SJSA1 (cell line): ENCODE data around the gene CYP2A6. TPM values are rescaled to one million over a fixed set of nuclear protein-coding genes. Genes with fewer than 3 reads are reported as not detected.
"Not testable (repeated sequence)": the region's sequence is repeated elsewhere in the genome, so short reads cannot be mapped to it uniquely, and the experiment has no call there.

Experiments used
- DNase-seq, 2 experiments: peaks; one replicate each; pipeline ENCODE4 v3.0.0-alpha.2; 2015 to 2020; ENCODE audit warnings: low spot score in 2 of 2, low read depth in 1 of 2
- H3K27ac ChIP-seq: fragments of 250-450 bp; sonication (Bioruptor Pico); 2 replicates; pipeline ENCODE4 v1.5.1; 2020; ENCODE audit warnings: mild to moderate bottlenecking, moderate library complexity
- H3K27me3 ChIP-seq: fragments of 250-450 bp; sonication (Bioruptor Pico); replicated peaks from 2 replicates; pipeline ENCODE4 v1.5.1; 2020; ENCODE audit warnings: mild to moderate bottlenecking, moderate library complexity
- H3K36me3 ChIP-seq: fragments of 250-450 bp; sonication (Bioruptor Pico); 2 replicates; pipeline ENCODE4 v1.5.1; 2020; ENCODE audit warnings: mild to moderate bottlenecking
- H3K4me1 ChIP-seq: fragments of 250-450 bp; sonication (Bioruptor Pico); replicated peaks from 2 replicates; pipeline ENCODE4 v1.6.1; 2021; ENCODE audit warnings: mild to moderate bottlenecking
- H3K4me3 ChIP-seq: fragments of 250-450 bp; sonication (Bioruptor Pico); 2 replicates; pipeline ENCODE4 v1.5.1; 2020; ENCODE audit warnings: mild to moderate bottlenecking
- H3K9me3 ChIP-seq: fragments of 250-450 bp; sonication (Bioruptor Pico); replicated peaks from 2 replicates; pipeline ENCODE4 v1.5.1; 2020; ENCODE audit warnings: mild to moderate bottlenecking
- total RNA-seq: library from RNA; depleted of rRNA; stranded (reverse); fragments of >200 nt; shearing (Covaris generic); gene quantifications from 2 replicates; pipeline ENCODE4 v1.2.3, GENCODE V29; 2014

CYP2A6 gene
- total RNA-seq, 1 experiment from 2014 or later = not detected

- H3K4me3 ChIP-seq, H3K36me3 ChIP-seq, H3K4me1 ChIP-seq, H3K27me3 ChIP-seq, DNase-seq, H3K27ac ChIP-seq, H3K9me3 ChIP-seq: not testable (repeated sequence)
Observed at GRCh38 chr19:40832431-40832790, 17.8 kb downstream of the CYP2A6 start.

DNA sequence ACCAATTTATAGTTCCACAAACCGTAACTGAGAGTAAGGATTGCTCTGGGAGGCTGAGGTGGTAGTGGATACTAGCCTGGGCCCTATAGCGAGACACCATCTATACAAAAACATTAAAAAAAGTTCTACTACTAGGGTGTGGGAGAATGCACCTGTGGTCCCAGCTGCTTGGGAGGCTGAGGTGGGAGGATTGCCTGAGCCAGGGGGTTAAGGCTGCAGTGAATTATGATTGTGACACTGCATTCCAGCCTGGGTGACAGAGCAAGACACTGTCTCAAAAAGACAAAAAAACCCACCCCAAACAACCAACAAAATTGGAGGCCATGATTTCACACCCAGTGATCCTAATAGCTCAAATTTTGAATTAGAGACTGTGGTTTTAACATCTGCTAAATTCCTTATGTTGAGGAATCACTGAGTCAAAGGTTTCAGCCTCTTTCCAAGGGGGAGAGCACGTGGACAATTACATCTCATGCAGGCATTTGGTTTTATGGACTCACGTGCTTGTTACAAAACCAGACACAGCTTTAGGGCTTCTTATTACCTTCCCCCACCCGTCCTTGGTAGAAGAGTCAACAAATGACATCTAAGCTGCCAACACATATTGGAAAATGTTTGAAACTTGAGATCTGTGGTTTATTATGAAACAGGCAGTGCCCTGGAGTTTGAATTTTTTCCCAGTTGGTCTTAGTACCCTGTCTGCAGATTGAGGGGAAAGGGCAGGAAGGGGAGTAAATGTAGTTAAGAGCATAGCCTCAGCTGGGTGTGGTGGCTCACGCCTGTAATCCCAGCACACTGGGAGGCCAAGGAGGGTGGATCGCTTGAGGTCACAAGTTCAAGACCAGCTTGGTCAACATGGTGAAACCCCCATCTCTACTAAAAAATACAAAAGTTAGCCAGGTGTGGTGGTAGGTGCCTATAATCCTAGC lies 18.5 kb downstream of the CYP2A6 start:
- Histone ChIP-seq H3K4me1 (no peaks in the 10 kb centered on the region), H3K27ac (no peak overlapping the region), H3K4me3 (no peak overlapping the region), H3K27me3 (0 out of 2 replicates have a peak, but pooled peaks cover 2% of the 10 kb centered on the region), H3K36me3 (no peaks in the 10 kb centered on the region), H3K9me3 (no peaks in the 10 kb centered on the region)
- peak in 1 of 2 experiments; percentile 16 for DNase-seq

DNA sequence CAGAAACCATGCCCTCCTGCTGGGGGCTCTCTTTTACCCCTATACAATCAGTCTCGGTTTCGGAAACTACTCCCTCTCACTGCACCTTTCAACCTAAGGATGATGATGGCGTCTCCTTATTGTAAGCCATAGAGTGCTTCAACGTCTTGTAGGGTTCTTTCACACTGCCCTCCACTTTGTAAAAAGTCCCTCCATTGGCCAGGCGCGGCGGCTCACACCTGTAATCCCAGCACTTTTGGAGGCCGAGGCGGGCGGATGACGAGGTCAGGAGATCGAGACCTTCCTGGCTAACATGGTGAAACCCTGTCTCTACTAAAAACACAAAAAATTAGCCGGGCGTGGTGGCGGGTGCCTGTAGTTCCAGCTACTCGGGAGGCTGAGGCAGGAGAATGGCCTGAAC lies 19.5 kb downstream of the CYP2A6 start:
- H3K9me3 ChIP-seq, H3K36me3 ChIP-seq, H3K27ac ChIP-seq, H3K27me3 ChIP-seq, DNase-seq, H3K4me3 ChIP-seq, H3K4me1 ChIP-seq: not testable (repeated sequence)

GRCh38 chr19:40829205-40829604 lies 21.0 kb downstream of the CYP2A6 start:
- H3K4me3 ChIP-seq = no peak overlapping the region
- H3K36me3 ChIP-seq = no peaks in the 10 kb centered on the region
- H3K27me3 ChIP-seq = no peaks in the 10 kb centered on the region
- DNase-seq = no peak
- H3K27ac ChIP-seq = no peak overlapping the region
- H3K9me3 ChIP-seq = no peaks in the 10 kb centered on the region
- H3K4me1 ChIP-seq = no peaks in the 10 kb centered on the region

DNA sequence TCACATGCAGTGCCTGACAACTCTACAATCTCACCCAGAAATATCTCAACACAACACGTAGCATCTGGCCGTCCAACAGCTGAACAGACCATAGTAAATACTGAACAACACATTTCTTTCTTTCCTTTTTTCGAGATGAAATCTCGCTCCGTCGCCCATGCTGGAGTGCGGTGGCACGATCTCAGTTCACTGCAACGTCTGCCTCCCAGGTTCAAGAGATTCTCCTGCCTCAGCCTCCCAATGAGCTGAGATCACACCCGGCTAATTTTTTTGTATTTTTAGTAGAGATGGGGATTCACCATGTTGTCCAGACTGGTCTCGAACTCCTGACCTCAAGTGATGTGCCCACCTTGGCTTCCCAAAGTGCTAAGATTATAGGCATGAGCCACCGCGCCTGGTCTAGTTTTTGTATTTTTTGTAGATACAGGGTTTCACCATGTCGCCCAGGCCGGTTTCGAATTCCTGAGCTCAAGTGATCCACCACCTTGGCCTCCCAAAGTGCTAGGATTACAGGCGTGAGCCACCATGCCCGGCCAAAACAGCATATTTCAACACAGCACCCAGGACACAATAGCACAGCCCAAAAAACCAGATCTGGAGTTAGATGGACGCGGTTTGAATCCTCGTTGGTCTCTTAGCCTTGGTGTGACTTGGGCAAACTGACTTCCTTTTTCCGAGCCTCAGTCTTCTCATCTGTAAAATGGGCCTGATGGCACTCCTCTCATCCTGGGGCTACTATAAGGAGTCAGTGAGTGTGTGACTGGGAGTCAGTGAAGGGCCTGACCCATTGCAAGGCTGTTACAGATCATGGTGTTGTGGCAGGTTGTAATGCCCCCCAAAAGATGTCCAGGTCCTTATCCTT lies 22.6 kb downstream of the CYP2A6 start:
- H3K27ac ChIP-seq = no peak overlapping the region

GRCh38 chr19:40826699-40827385 lies 23.4 kb downstream of the CYP2A6 start:
- H3K4me1 ChIP-seq, H3K36me3 ChIP-seq, H3K9me3 ChIP-seq, DNase-seq, H3K4me3 ChIP-seq, H3K27ac ChIP-seq, H3K27me3 ChIP-seq: not testable (repeated sequence)

More for the DNA sequence above, 22.6 kb downstream of the CYP2A6 start:
- H3K4me3 ChIP-seq = no peak overlapping the region
- no peaks in the 10 kb centered on the region for H3K27me3 ChIP-seq
- no peaks in the 10 kb centered on the region for H3K9me3 ChIP-seq
- H3K4me1 ChIP-seq = no peaks in the 10 kb centered on the region
- H3K36me3 ChIP-seq = no peaks in the 10 kb centered on the region
- DNase-seq = no peak

DNA sequence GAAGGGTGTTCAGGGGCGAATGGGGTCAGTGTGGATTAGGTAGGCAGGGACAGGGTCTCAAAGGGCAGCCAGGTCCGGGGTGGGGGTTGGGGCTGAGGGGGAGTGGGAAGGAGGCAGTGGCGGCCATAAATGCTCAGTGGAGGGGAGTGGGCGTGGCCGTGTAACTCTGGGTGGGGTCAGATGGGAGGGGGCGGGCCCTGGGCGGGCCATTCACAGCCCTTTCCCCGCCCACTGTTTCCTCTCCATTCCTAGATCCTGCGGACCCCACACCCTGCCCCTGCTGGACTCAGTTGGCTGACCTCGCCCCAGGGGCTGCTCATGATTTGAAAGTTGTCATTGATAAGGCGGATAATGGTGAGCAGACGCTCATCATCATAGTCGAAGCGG lies 23.9 kb downstream of the CYP2A6 start:
- not testable (repeated sequence) for H3K9me3 ChIP-seq, H3K4me1 ChIP-seq, H3K36me3 ChIP-seq, DNase-seq, H3K27ac ChIP-seq, H3K27me3 ChIP-seq, H3K4me3 ChIP-seq

GRCh38 chr19:40825460-40826095 lies 24.7 kb downstream of the CYP2A6 start:
- not testable (repeated sequence) for H3K27ac ChIP-seq, H3K4me1 ChIP-seq, H3K9me3 ChIP-seq, H3K36me3 ChIP-seq, H3K27me3 ChIP-seq, H3K4me3 ChIP-seq
- DNase-seq = peak in 1 of 2 experiments; percentile 12

GRCh38 chr19:40824916-40825315 lies 25.3 kb downstream of the CYP2A6 start:
- not testable (repeated sequence) for H3K36me3 ChIP-seq, H3K27ac ChIP-seq, H3K27me3 ChIP-seq, H3K9me3 ChIP-seq, H3K4me3 ChIP-seq, H3K4me1 ChIP-seq
- peak in 1 of 2 experiments; percentile 36 for DNase-seq

GRCh38 chr19:40822704-40823553 lies 27.3 kb downstream of the CYP2A6 start:
- H3K4me1 ChIP-seq, H3K9me3 ChIP-seq, H3K27me3 ChIP-seq, H3K27ac ChIP-seq, H3K4me3 ChIP-seq, H3K36me3 ChIP-seq: not testable (repeated sequence)
- DNase-seq = peak in 1 of 2 experiments; percentile 16

- peak in 1 of 2 experiments; percentile 37 for DNase-seq
- Histone ChIP-seq H3K27ac (no peak overlapping the region), H3K4me1 (no peaks in the 10 kb centered on the region; the same call in 1 of the 2 replicates), H3K36me3 (no peaks in the 10 kb centered on the region), H3K27me3 (no peaks in the 10 kb centered on the region), H3K4me3 (no peak overlapping the region), H3K9me3 (no peaks in the 10 kb centered on the region)
Observed at GRCh38 chr19:40822161-40822560, 28.1 kb downstream of the CYP2A6 start.

DNA sequence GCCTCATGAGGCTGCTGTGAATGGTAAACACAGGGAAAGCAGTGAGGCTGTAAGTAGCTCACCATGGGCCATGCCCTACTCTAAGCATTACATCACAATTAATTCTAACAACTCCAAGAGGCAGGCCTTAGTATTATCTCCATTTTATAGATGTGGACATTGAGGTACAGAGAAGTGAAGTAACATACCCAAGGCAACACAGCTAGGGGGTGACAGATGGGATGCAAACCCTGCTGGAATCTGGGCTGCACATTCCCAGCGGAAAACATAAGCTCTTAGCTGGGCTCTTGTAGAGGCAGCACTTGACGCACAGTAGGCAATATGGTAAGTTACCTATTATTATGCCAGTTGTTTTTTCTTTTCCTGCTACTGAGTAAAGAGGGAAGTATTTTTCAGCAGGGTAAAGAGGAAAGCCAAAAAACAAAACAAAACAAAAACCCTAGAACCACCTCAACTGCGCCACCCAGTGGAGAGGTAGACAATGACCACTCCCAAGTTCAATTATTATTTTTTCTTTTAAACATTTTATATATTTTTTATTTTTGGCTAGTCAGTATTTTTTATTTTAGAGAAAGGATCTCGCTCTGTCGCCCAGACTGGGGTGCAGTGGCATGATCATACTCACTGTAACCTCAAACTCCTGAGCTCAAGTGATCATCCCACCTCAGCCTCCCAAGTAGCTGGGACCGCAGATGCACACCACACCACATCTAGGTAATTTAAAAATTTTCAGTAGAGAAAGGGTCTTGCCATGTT lies 30.6 kb downstream of the CYP2A6 start:
- not testable (repeated sequence) for H3K4me1 ChIP-seq, H3K9me3 ChIP-seq
- DNase-seq = peak; percentile 32 to 44

More for the DNA sequence above, 30.6 kb downstream of the CYP2A6 start:
- H3K36me3 ChIP-seq, H3K4me3 ChIP-seq, H3K27ac ChIP-seq, H3K27me3 ChIP-seq: not testable (repeated sequence)
